Measurements from ENCODE around the gene TBC1D7. TPM values are rescaled to one million over a fixed set of nuclear protein-coding genes. Genes with fewer than 3 reads are reported as not detected.

Gene TBC1D7
- total RNA-seq, 2 experiments from 2014 or later: 19.0 to 23.5 TPM

GRCh38 chr6:13289789-13290318 is 38.5 kb downstream of the TBC1D7 start:
- Mint-ChIP-seq H3K36me3 (peaks cover 66% of the 10 kb centered on the region), H3K4me1 (no peaks in the 10 kb centered on the region), H3K4me3 (no peak overlapping the region), H3K27me3 (no peaks in the 10 kb centered on the region), H3K27ac (no peak overlapping the region), H3K9me3 (peaks cover 13% of the 10 kb centered on the region)
- POLR2A ChIA-PET: interaction anchor here (0.6 kb wide), 1 partner anchor 12 kb away, joined by 3 read pairs; no protein-coding TSS in a partner anchor
- ATAC-seq (ENCODE audit: low read depth): no peak
- no peak for DNase-seq

GRCh38 chr6:13288969-13289391 is 39.4 kb downstream of the TBC1D7 start:
- H3K9me3 Mint-ChIP-seq: peaks cover 13% of the 10 kb centered on the region
- POLR2A ChIA-PET: no interaction called here

GRCh38 chr6:13288481-13288880 is 39.9 kb downstream of the TBC1D7 start:
- Mint-ChIP-seq H3K9me3 (peaks cover 13% of the 10 kb centered on the region), H3K4me3 (no peak overlapping the region), H3K36me3 (peaks cover 55% of the 10 kb centered on the region), H3K4me1 (no peaks in the 10 kb centered on the region), H3K27ac (no peak overlapping the region), H3K27me3 (no peaks in the 10 kb centered on the region)
- POLR2A ChIA-PET: no interaction called here
- ATAC-seq (ENCODE audit: low read depth): no peak
- DNase-seq: no peak

More at GRCh38 chr6:13288969-13289391, 39.4 kb downstream of the TBC1D7 start:
- Mint-ChIP-seq H3K4me3 (no peak overlapping the region), H3K27ac (no peak overlapping the region), H3K27me3 (no peaks in the 10 kb centered on the region), H3K4me1 (no peaks in the 10 kb centered on the region), H3K36me3 (peaks cover 58% of the 10 kb centered on the region)
- ATAC-seq (ENCODE audit: low read depth) (no peak), DNase-seq (no peak)

GRCh38 chr6:13287104-13287503 is 41.2 kb downstream of the TBC1D7 start:
- Mint-ChIP-seq H3K36me3 (peaks cover 45% of the 10 kb centered on the region), H3K27me3 (no peaks in the 10 kb centered on the region), H3K4me3 (no peak overlapping the region), H3K27ac (no peak overlapping the region), H3K4me1 (no peaks in the 10 kb centered on the region), H3K9me3 (peaks cover 13% of the 10 kb centered on the region)
- DNase-seq (no peak), ATAC-seq (ENCODE audit: low read depth) (no peak)
- POLR2A ChIA-PET: no interaction called here

- POLR2A ChIA-PET: no interaction called here
- ATAC-seq (ENCODE audit: low read depth) (no peak), DNase-seq (no peak)
- H3K27ac Mint-ChIP-seq: no peak overlapping the region
- H3K4me1 Mint-ChIP-seq: no peaks in the 10 kb centered on the region
- H3K9me3 Mint-ChIP-seq: peaks cover 13% of the 10 kb centered on the region
- H3K4me3 Mint-ChIP-seq: no peak overlapping the region
- no peaks in the 10 kb centered on the region for H3K27me3 Mint-ChIP-seq
- H3K36me3 Mint-ChIP-seq: peaks cover 43% of the 10 kb centered on the region
These were observed 42.2 kb downstream of the TBC1D7 start for GRCh38 chr6:13286181-13286580.

GRCh38 chr6:13285705-13286104 is 42.6 kb downstream of the TBC1D7 start:
- Mint-ChIP-seq H3K27ac (no peak overlapping the region), H3K36me3 (peaks cover 39% of the 10 kb centered on the region), H3K4me3 (no peak overlapping the region), H3K9me3 (peaks cover 13% of the 10 kb centered on the region), H3K4me1 (no peaks in the 10 kb centered on the region), H3K27me3 (no peaks in the 10 kb centered on the region)
- DNase-seq (no peak), ATAC-seq (ENCODE audit: low read depth) (no peak)
- POLR2A ChIA-PET: no interaction called here

- Mint-ChIP-seq H3K9me3 (peaks cover 12% of the 10 kb centered on the region), H3K4me3 (no peak overlapping the region), H3K27me3 (no peaks in the 10 kb centered on the region), H3K36me3 (peaks cover 32% of the 10 kb centered on the region), H3K4me1 (peaks cover 8% of the 10 kb centered on the region), H3K27ac (no peak overlapping the region)
- POLR2A ChIA-PET: no interaction called here
- DNase-seq (no peak), ATAC-seq (ENCODE audit: low read depth) (no peak)
These were observed 43.7 kb downstream of the TBC1D7 start for GRCh38 chr6:13284646-13285045.

- POLR2A ChIA-PET: no interaction called here
- DNase-seq: no peak
- Mint-ChIP-seq H3K4me1 (peaks cover 9% of the 10 kb centered on the region), H3K27ac (no peak overlapping the region), H3K36me3 (peaks cover 20% of the 10 kb centered on the region), H3K27me3 (no peaks in the 10 kb centered on the region), H3K4me3 (no peak overlapping the region), H3K9me3 (peaks cover 12% of the 10 kb centered on the region)
- ATAC-seq (ENCODE audit: low read depth): no peak
These were observed 45.0 kb downstream of the TBC1D7 start for GRCh38 chr6:13283331-13283730.

- H3K4me1 Mint-ChIP-seq: peaks cover 9% of the 10 kb centered on the region
- no peak for ATAC-seq (ENCODE audit: low read depth)
These were observed 45.8 kb downstream of the TBC1D7 start for GRCh38 chr6:13282393-13283069.

GRCh38 chr6:13281686-13282085 is 46.7 kb downstream of the TBC1D7 start:
- Mint-ChIP-seq H3K4me3 (no peak overlapping the region), H3K36me3 (peaks cover 14% of the 10 kb centered on the region), H3K4me1 (peaks cover 9% of the 10 kb centered on the region), H3K27me3 (no peaks in the 10 kb centered on the region), H3K9me3 (peaks cover 9% of the 10 kb centered on the region), H3K27ac (no peak overlapping the region)
- ATAC-seq (ENCODE audit: low read depth): no peak
- no peak for DNase-seq
- POLR2A ChIA-PET: no interaction called here

More at GRCh38 chr6:13282393-13283069, 45.8 kb downstream of the TBC1D7 start:
- no peak overlapping the region for H3K27ac Mint-ChIP-seq
- H3K9me3 Mint-ChIP-seq: peaks cover 12% of the 10 kb centered on the region
- DNase-seq: no peak
- H3K4me3 Mint-ChIP-seq: no peak overlapping the region
- H3K27me3 Mint-ChIP-seq: no peaks in the 10 kb centered on the region
- POLR2A ChIA-PET: no interaction called here
- peaks cover 19% of the 10 kb centered on the region for H3K36me3 Mint-ChIP-seq

GRCh38 chr6:13280254-13280653 is 48.1 kb downstream of the TBC1D7 start:
- POLR2A ChIA-PET: no interaction called here
- H3K36me3 Mint-ChIP-seq: peaks cover 3% of the 10 kb centered on the region
- no peak overlapping the region for H3K4me3 Mint-ChIP-seq
- peaks cover 11% of the 10 kb centered on the region for H3K4me1 Mint-ChIP-seq
- no peaks in the 10 kb centered on the region for H3K27me3 Mint-ChIP-seq
- DNase-seq: no peak
- H3K27ac Mint-ChIP-seq: no peak overlapping the region
- no peaks in the 10 kb centered on the region for H3K9me3 Mint-ChIP-seq
- peak; percentile 66 for ATAC-seq (ENCODE audit: low read depth)

GRCh38 chr6:13278991-13279390 is 49.3 kb downstream of the TBC1D7 start:
- H3K27ac Mint-ChIP-seq: no peak overlapping the region
- H3K36me3 Mint-ChIP-seq: peaks cover 4% of the 10 kb centered on the region
- peaks cover 16% of the 10 kb centered on the region for H3K4me1 Mint-ChIP-seq
- no peaks in the 10 kb centered on the region for H3K27me3 Mint-ChIP-seq
- no peaks in the 10 kb centered on the region for H3K9me3 Mint-ChIP-seq
- no peak for DNase-seq
- ATAC-seq (ENCODE audit: low read depth): no peak
- POLR2A ChIA-PET: interaction anchor here (0.5 kb wide), 1 partner anchor 8 kb away, joined by 3 read pairs; no protein-coding TSS in a partner anchor
- H3K4me3 Mint-ChIP-seq: no peak overlapping the region

- Mint-ChIP-seq H3K9me3 (no peaks in the 10 kb centered on the region), H3K36me3 (peaks cover 6% of the 10 kb centered on the region), H3K27me3 (no peaks in the 10 kb centered on the region), H3K4me1 (peaks cover 22% of the 10 kb centered on the region), H3K4me3 (no peak overlapping the region), H3K27ac (no peak overlapping the region)
- POLR2A ChIA-PET: no interaction called here
- DNase-seq (no peak), ATAC-seq (ENCODE audit: low read depth) (peak; percentile 41)
These were observed 50.2 kb downstream of the TBC1D7 start for GRCh38 chr6:13278164-13278563.

- ATAC-seq (ENCODE audit: low read depth) (no peak), DNase-seq (no peak)
- POLR2A ChIA-PET: interaction anchor here (1.4 kb wide), 1 partner anchor 16 kb away, joined by 3 read pairs; no protein-coding TSS in a partner anchor
- Mint-ChIP-seq H3K9me3 (no peaks in the 10 kb centered on the region), H3K27ac (no peak overlapping the region), H3K4me3 (no peak overlapping the region), H3K27me3 (no peaks in the 10 kb centered on the region), H3K36me3 (peaks cover 6% of the 10 kb centered on the region), H3K4me1 (peaks cover 22% of the 10 kb centered on the region)
These were observed 51.1 kb downstream of the TBC1D7 start for GRCh38 chr6:13277231-13277630.
